HPDE6-E6E7 (cell line): ENCODE measurements around the gene CDC23.

Source experiments
- DNase-seq: peaks from one replicate; pipeline ENCODE4 v3.0.0; 2011; ENCODE audit warnings: missing footprints; ENCODE audit errors: extremely low spot score

Gene CDC23

DNA sequence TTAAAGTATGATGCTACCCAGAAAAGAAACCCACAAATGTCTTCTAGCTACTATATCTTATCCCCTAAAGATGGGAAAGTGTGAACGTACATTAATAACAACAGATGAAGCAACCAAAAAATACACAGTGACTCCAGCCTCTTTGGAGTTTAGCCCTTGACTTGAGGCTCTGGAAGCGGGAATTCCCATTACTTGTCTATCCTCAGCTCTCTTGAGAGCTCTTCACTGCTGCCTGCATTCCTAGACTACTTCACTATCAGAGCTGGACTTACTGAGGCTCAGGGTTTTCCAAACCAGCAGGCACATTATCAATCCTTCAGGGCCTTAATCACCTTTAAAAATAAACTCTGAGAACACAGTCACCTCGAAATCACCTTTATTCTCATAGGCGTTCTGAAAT is 72.9 kb downstream of the CDC23 start:
- DNase-seq = no peak

DNA sequence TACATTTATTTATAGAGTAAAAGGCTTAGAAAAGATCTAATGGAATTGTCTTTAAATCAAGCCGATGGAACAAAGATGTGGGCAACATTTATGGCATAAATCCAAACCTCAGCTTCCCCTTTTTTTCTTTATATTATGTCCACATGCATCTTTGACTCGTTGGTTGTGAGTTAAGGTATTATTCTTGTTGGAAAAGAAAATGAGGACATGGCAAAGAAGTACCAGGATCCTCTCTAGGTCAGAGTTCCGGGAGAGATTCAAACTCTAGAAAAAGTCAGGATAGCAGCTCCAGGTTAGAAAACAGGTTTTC is 73.4 kb downstream of the CDC23 start:
- no peak for DNase-seq

DNA sequence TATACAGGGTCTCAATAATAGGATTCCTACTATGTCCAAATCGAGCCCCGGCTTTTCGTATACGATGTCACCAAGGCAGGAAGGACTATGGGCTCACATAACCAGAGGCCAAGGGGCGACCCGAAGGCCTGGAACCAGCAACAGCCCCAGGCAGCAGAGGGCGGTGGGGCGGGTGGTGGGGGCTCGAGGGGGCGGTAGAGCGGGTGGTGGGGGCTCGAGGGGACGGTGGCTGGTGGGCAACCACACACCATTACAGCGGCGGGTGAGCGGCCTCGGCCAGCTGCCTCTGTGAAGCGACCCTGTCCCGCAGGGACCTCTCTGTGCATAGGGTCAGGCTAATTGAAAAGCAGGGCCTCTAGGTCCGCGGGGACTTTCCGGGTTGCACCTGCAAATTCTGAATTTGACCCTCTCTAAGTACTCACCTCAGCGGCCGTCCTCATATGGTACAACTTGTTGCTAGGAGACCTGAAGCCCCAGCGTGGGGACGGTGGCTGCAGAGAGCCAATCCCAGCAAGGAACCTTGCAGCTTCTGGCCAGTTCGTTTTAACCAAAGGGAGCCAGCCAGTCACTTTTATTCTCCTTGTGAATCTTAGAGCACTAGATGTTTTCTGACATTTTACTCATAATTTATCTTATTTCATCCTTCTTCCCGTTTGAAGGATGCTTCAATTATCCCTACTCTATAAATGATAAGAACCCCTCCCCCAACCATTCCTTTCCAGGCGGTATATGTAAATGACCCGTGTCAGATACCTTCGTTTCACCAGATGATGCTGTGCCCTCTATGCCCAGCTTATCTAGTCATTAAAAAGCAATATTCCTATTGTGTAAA is 74.0 kb downstream of the CDC23 start, which contains the start of gene NME5:
Gene NME5 (minus strand): TSS at position 480 of the 832 bp plus-strand sequence. CDS start 648 bp downstream, outside the sequence.
- DNase-seq = no peak
